HAP-1 (cell line): Measurements from ENCODE around the gene SLC24A4.

ENCODE experiments used
- DNase-seq, 2 experiments: peaks; one replicate each; pipeline ENCODE4 v3.0.0-alpha.2; 2016 to 2020; ENCODE audit warnings: low spot score in 2 of 2
- H3K27me3 ChIP-seq: fragments of 250-450 bp; sonication (Bioruptor Pico); 2 replicates; pipeline ENCODE4 v1.5.1; 2020; ENCODE audit warnings: low read depth, mild to moderate bottlenecking, moderate library complexity
- H3K36me3 ChIP-seq: fragments of 250-450 bp; sonication (Bioruptor Pico); replicated peaks from 2 replicates; pipeline ENCODE4 v1.5.1; 2020; ENCODE audit warnings: mild to moderate bottlenecking
- H3K4me1 ChIP-seq: fragments of 250-450 bp; sonication (Bioruptor Pico); 2 replicates; pipeline ENCODE4 v1.5.1; 2020; ENCODE audit warnings: mild to moderate bottlenecking
- H3K4me3 ChIP-seq: fragments of 250-450 bp; sonication (Bioruptor Pico); 2 replicates; pipeline ENCODE4 v1.5.1; 2020; ENCODE audit warnings: mild to moderate bottlenecking, moderate library complexity
- H3K9me3 ChIP-seq: fragments of 250-450 bp; sonication (Bioruptor Pico); 2 replicates; pipeline ENCODE4 v1.5.1; 2020; ENCODE audit warnings: mild to moderate bottlenecking, moderate library complexity
- in situ Hi-C: fragments of 300-500 bp; cut with MboI; formaldehyde crosslinking; loops from 3 replicates; pipeline ENCODE4 v1.14.3; 2020; ENCODE audit warnings: low sequenced_read_pairs, inconsistent platforms, mixed read lengths

SLC24A4 gene

DNA sequence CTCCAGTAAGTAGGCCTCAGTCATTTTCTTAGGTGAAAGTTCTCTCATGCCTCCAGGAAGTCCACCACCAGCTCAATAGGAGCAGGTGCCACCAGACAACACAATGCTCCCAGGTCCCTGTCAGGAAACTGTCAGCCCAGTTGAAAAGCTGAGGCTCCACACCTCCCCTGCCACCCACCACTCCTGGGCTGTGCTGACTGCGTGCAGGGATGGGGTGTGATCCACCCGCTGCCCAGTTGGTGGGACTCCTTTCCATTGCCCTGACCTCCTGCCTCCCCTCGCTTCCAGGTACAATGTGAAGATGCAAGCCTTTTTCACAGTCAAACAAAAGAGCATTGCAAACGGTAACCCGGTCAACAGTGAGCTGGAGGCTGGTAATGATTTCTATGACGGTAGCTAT is 125.8 kb downstream of the SLC24A4 start:
- H3K4me3 ChIP-seq, result no peak overlapping the region
- H3K36me3 ChIP-seq, result no peaks in the 10 kb centered on the region
- in situ Hi-C loops, result no loop called here
- H3K27me3 ChIP-seq, result no peaks in the 10 kb centered on the region
- no peaks in the 10 kb centered on the region for H3K4me1 ChIP-seq
- DNase-seq, result no peak
- no peaks in the 10 kb centered on the region for H3K9me3 ChIP-seq

DNA sequence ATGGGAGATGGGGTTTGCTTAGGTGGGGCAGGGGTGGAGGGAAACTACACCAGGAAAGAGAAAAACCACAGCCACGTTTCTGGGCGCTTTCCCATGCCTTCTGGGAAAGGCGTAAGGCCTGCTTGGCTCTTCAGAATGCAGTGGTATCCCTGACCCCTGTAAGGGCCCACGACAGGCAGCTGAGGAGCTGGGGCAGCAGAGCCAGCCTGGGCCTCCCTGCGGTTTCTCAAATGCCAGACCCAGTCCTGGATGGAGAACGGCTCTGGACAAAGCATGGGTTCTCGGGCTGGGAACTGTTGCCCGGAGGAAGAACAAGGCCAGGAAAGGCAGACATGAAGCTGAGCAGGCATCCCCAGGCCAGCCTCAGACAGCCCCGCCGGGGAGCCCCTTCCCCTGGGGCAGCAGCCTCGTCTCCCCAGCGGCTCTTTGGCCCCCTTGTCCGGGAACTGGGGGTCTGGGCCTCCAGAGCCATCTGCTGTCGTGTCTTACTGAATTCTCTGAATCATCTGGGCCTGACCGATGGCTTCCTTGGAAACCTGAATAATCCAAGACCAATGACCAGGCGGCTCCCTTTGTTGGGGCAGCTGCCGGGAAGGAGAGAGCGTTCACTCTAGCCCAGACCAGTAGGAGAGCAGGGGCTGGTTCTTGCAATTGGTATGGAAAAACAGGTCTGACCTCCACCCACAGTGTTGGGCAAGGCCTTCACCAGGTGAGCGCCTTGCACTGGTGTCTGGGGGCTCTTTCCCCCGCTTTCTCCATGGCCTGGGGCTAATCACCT is 126.6 kb downstream of the SLC24A4 start:
- Histone ChIP-seq H3K4me1 (no peaks in the 10 kb centered on the region), H3K9me3 (no peaks in the 10 kb centered on the region), H3K4me3 (no peak overlapping the region), H3K36me3 (no peaks in the 10 kb centered on the region), H3K27me3 (no peaks in the 10 kb centered on the region)
- no peak for DNase-seq
- in situ Hi-C loops, result no loop called here

DNA sequence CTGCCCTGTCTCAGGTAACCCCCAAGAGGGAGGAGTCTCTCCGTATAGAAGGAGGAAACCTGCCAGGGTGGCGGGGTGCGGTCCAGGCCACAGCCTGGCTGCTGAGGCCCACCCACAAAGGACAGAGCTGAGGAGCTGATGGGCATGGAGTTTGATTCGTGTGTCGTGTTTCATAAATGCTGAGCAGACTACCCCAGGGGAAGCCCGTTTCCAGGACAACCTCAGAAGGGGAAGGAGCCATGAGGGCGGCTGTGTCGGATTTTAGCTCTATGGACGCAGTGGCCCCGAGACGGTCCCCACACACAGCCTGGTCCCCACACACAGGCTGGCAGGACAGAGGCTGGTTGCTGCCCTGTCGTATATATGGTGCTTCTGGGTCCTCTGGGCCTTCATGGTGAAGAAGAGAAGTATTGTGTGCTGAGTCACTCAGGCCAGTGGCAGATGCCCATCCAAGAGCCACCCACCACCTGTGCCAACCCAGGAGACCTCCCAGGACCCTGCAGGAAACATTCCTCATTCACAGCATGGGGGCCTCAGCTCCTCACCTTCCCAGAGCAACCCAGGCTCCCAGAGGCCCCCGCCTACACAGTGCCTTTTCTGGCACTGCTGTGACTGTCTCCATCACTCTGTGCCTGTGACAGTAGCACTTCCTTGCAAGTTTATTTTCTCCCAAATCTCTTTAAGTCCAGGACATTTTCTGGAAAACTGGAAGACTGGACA is 127.5 kb downstream of the SLC24A4 start:
- Histone ChIP-seq H3K4me3 (no peak overlapping the region), H3K36me3 (no peaks in the 10 kb centered on the region), H3K27me3 (no peaks in the 10 kb centered on the region), H3K4me1 (no peaks in the 10 kb centered on the region), H3K9me3 (no peaks in the 10 kb centered on the region)
- no peak for DNase-seq
- in situ Hi-C loops, result no loop called here

DNA sequence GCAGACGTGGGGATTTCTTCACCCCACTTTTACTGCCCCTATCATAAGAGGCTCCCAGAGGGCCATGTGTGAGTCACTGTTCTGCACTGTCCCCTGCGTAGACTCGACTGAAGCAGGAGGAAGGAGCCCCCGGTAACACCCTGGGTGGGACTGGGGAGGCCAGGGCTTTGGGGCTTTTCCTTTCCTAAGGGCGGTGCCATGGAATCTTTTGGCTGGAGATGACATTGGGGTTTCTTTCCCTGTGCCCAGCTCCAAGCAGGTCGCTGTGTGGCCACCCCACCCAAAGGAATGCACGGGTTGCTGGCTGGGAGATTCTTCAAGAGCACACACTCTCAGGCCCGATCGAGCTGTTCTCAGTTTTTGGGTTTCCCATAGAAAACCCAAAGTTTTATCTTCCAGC is 128.3 kb downstream of the SLC24A4 start:
- H3K27me3 ChIP-seq, result no peaks in the 10 kb centered on the region
- H3K9me3 ChIP-seq, result no peaks in the 10 kb centered on the region
- no peaks in the 10 kb centered on the region for H3K4me1 ChIP-seq
- H3K4me3 ChIP-seq, result no peak overlapping the region
- in situ Hi-C loops, result no loop called here
- H3K36me3 ChIP-seq, result no peaks in the 10 kb centered on the region
- DNase-seq, result no peak

DNA sequence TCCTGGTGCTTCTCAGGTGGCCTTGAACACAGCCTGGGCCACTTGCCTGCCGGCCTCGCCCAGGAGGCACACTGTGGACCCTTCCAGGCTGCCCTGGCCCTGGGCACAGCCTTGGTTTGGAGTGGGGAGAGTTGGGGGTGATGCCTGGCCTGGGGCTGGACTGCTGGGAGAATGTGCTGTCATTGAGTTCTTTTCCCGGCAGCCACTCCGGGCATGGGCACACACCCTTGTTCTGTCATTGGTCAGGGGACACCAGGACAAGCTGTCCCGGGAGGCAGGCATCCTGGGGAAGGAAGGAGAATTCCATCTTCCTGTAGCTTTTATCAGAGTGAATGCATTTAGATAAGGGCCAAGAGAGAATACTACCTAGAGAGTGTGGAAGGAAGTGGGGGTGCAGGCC is 128.8 kb downstream of the SLC24A4 start:
- H3K4me3 ChIP-seq, result no peak overlapping the region
- no peaks in the 10 kb centered on the region for H3K36me3 ChIP-seq
- H3K4me1 ChIP-seq, result no peaks in the 10 kb centered on the region
- no peak for DNase-seq
- H3K9me3 ChIP-seq, result no peaks in the 10 kb centered on the region
- no peaks in the 10 kb centered on the region for H3K27me3 ChIP-seq
- in situ Hi-C loops, result no loop called here

DNA sequence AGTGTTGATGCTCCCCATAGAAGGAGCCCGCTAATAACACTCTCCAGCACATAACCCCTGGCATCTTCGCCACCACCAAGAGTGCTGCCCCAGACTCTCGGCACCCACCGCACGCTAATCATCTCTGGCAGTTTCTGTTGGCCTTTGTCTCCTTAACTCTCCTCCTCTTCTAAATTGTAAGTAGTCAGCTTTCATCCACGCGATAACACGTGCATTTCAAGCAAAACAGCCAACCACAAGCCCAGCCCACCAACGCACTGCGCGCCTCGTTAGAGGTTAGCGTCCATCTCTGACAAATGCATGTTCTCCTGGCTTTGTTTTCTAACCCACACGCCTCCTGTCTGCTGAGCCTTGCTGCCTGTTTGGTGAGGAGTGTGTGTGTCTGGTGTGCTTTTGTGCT is 129.5 kb downstream of the SLC24A4 start:
- Histone ChIP-seq H3K27me3 (no peaks in the 10 kb centered on the region), H3K4me3 (no peak overlapping the region), H3K4me1 (no peaks in the 10 kb centered on the region), H3K36me3 (no peaks in the 10 kb centered on the region), H3K9me3 (no peaks in the 10 kb centered on the region)
- in situ Hi-C loops, result no loop called here
- DNase-seq, result no peak

DNA sequence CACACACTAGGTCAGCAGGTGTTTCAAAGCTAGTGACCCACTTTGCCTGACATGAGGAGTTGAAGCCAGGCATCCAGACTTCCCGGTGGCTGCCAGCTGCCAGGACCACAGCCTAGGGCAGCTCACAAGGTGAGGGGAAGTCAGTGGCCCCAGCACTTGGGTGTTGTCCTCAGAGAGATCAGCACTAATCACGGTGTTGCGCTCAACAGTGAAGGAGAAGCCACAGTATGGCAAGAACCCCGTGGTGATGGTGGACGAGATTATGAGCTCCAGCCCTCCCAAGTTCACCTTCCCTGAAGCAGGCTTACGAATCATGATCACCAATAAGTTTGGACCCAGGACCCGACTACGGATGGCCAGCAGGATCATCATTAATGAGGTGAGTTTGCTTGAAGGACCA is 130.7 kb downstream of the SLC24A4 start:
- Histone ChIP-seq H3K36me3 (no peaks in the 10 kb centered on the region), H3K4me1 (no peaks in the 10 kb centered on the region), H3K9me3 (no peaks in the 10 kb centered on the region), H3K4me3 (no peak overlapping the region), H3K27me3 (no peaks in the 10 kb centered on the region)
- in situ Hi-C loops, result no loop called here
- no peak for DNase-seq

DNA sequence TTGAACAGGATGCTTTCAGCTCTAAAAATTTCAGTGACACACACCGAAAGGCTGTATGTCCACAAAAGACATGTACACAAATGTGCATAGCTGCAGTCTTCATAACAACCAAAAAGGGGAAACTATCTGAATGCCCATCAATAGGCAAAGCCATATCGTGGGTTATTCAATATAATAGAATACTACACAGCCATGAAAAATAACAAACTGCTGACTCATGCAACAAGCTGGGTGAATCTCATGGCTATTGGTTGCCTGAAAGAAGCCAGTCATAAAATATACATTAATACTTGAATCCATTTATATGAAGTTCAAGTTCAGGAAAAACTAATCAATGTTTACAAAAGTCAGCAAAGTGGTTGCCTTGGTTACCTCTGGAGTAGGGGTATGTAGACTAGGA is 132.3 kb downstream of the SLC24A4 start:
- Histone ChIP-seq H3K9me3 (no peaks in the 10 kb centered on the region), H3K27me3 (no peaks in the 10 kb centered on the region), H3K4me3 (no peak overlapping the region), H3K4me1 (no peaks in the 10 kb centered on the region), H3K36me3 (no peaks in the 10 kb centered on the region)
- no peak for DNase-seq
- in situ Hi-C loops, result no loop called here

DNA sequence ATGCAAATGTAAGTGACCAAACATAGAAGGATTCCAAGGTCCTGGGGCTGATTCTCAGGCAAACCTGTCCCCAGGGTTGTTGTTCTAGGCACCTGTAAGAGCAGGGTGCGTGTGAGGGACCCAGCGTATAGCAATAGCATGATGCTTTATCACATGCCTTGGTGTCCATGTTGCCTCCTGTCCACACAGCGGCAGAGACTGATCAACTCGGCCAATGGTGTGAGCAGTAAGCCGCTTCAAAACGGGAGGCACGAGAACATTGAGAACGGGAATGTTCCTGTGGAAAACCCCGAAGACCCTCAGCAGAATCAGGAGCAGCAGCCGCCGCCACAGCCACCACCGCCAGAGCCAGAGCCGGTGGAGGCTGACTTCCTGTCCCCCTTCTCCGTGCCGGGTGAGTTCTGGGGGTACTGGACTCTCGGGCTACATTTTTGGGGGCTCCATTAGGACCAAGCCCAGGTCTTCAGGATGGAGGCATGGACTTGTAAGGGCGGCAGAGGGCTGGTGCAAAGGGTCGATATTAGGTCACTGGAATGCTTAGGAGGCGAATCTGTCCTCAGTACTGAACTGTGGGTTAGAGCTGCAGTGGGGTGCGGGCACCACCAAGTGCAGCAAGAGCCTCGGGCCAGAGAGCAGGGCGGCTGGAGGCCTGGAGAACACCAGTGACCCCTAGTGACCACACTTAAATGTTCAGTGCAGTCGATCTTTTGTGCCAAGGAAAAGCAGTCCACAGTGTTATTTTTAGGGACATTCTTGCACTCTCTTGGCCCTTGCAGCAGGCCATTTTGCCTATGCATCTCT is 133.4 kb downstream of the SLC24A4 start:
- Histone ChIP-seq H3K27me3 (no peaks in the 10 kb centered on the region), H3K36me3 (no peaks in the 10 kb centered on the region), H3K9me3 (no peaks in the 10 kb centered on the region), H3K4me1 (no peaks in the 10 kb centered on the region), H3K4me3 (no peak overlapping the region)
- peak; percentile 52 to 69 for DNase-seq
- in situ Hi-C loops, result no loop called here

DNA sequence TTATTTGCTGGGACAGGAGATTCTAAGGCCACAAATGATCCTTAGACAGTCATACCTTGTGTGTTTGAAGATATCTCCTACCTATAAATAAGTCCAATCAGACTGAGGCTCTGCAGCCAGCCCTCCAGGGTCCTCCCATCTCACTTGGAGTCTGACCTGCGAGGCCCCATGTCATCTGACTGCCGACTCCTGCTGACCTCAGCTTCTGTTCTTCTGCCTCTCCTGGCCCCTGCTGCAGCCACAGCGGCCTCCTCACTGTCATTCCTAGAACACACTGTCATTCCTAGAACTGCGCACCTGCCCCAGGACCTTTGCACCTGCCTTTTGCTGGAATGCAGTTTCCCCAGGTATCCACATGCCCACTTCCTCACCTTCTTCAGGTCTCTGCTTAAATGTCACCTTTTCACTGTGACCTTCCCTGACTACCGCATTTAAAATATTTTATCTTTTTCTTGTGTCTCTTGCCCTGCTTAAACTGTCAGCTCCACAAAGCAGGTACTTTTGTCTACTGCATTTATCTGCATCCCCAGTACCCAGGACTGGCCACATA is 134.1 kb downstream of the SLC24A4 start:
- no peak for DNase-seq
- in situ Hi-C loops, result no loop called here
- H3K36me3 ChIP-seq, result no peaks in the 10 kb centered on the region
- no peaks in the 10 kb centered on the region for H3K4me1 ChIP-seq
- no peaks in the 10 kb centered on the region for H3K27me3 ChIP-seq
- no peaks in the 10 kb centered on the region for H3K9me3 ChIP-seq
- no peak overlapping the region for H3K4me3 ChIP-seq

DNA sequence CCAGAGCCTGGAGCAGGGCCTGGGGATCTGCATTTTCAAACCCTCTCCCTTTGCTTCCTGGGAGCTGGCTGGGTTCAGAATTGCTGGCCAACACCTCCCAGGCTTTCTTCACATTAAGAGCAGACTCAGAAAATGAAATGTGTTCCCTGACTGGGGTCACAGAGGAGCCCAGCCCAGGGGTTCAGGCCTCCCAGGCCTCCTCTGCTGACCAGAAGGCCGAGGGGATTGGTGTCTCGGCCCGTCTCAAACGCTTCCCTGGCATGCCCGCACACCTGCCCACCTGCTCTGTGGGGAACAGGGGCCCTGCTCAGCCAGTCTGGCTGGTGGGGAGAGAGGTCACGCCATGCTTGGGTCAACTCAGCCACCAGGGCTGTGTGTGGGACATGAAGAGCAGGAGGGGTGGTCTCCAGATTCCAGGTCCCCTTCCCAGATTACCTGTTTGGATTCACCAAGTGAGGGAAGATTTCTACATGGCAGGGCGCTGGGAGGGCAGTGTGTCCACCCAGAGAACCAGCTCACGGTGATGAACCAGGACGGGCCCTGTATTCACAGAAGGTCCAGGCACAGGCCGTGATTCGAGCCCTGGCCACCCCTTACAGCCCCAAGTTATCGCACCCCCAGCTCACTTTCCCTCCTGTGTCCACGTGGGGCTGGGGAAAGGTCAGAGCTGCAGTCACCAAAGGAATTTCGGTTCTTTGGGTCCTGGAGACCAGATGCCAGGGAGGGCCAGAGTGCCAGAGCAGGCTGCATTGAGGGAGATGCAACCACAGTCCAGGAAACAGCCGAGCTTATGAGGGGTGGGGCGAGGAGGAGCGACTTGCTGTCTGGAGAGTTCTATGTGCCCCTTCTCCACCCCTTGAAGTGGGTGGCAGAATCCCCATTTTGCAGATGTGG is 135.4 kb downstream of the SLC24A4 start:
- DNase-seq, result no peak
- no peaks in the 10 kb centered on the region for H3K4me1 ChIP-seq
- no peaks in the 10 kb centered on the region for H3K9me3 ChIP-seq
- no peak overlapping the region for H3K4me3 ChIP-seq
- no peaks in the 10 kb centered on the region for H3K27me3 ChIP-seq
- in situ Hi-C loops, result no loop called here
- no peaks in the 10 kb centered on the region for H3K36me3 ChIP-seq

DNA sequence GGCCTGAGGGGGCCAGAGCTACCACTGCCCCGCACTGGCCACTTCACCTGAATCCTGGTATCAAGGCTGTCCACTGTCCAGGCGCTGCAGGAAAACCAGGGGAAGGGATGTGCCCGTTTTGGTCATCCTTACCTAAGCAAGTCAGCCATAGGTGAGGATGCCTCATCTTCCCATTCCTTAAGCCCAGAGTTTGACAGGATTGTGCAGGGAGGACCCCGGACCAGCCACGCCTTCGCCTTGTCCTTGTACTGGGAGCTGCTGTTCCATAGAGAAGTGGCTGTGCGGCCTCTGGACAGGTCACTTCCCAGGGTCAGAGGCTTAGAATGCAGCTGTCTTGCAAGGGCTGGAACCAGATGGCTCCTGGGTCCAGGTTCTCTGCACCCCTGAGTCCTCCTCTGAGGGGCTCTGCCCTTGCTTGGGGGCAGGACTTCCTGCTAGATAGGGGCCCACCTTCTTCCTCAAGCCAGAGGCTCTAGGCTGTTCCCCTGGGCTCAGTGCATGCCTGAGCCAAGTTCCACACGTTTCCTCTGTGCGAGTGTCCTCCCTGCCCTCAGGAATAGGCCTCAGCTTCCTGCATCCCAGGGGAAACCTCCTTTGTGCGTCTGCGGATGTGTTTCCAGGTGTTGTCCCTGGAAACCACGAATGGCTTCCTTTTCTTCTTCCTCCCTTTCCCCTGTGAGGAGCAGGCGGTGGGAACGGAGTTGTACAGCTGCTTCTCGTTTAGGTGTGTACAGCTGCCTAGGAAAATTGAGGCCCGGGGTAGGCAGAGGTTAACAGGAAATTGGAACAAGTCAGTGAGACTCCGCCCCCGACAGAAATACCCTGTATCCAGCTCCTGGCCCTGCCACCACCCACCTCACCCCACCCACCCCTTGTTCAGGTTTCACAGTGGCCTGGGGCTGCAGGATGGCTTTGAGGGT is 136.3 kb downstream of the SLC24A4 start:
- Histone ChIP-seq H3K9me3 (no peaks in the 10 kb centered on the region), H3K4me3 (no peak overlapping the region), H3K27me3 (no peaks in the 10 kb centered on the region), H3K36me3 (no peaks in the 10 kb centered on the region), H3K4me1 (no peaks in the 10 kb centered on the region)
- in situ Hi-C loops, result no loop called here
- DNase-seq, result no peak
